Left renal cortex interstitium (tissue), 4 donors: ENCODE measurements around the gene MYPOP. TPM values are rescaled to one million over a fixed set of nuclear protein-coding genes. Genes with fewer than 3 reads are reported as not detected.

Experiments
- polyA plus RNA-seq, 4 donors: library from polyadenylated mRNA; unstranded; fragments of 120-200 nt; gene quantifications; one replicate each; pipeline ENCODE4 v1.2.1, GENCODE V29; 2013; ENCODE audit not compliant: insufficient read length in 4 of 4

The MYPOP gene
- polyA plus RNA-seq, 4 donors = 3.7 to 7.2 (median 5.8) TPM

Other genes starting within 250 kb of the MYPOP start
- 1 to 10 TPM in 2 of 4 donors, under 1 TPM in 2; 0.59 to 1.8 (median 0.89) TPM for gene GIPR, start 234.4 kb downstream of the MYPOP start, polyA plus RNA-seq
- gene SNRPD2, start 210.7 kb downstream of the MYPOP start, polyA plus RNA-seq = 100 to 1,000 TPM; 268 to 441 (median 342) TPM
- gene QPCTL, start 209.9 kb downstream of the MYPOP start, polyA plus RNA-seq = 10 to 100 TPM in 2 of 4 donors, 1 to 10 TPM in 2; 7.2 to 13.5 (median 10.8) TPM
- 10 to 100 TPM; 10.7 to 24.0 (median 20.3) TPM for gene FBXO46, start 171.7 kb downstream of the MYPOP start, polyA plus RNA-seq
- gene MEIOSIN, start 169.2 kb downstream of the MYPOP start, polyA plus RNA-seq = not detected
- gene SIX5, start 133.4 kb downstream of the MYPOP start, polyA plus RNA-seq = 10 to 100 TPM; 13.6 to 38.5 (median 27.7) TPM
- 10 to 100 TPM; 33.4 to 74.4 (median 54.6) TPM for gene DMPK, start 120.1 kb downstream of the MYPOP start, polyA plus RNA-seq
- gene DMWD, start 109.8 kb downstream of the MYPOP start, polyA plus RNA-seq = 10 to 100 TPM; 24.1 to 56.1 (median 39.9) TPM
- gene RSPH6A, start 87.3 kb downstream of the MYPOP start, polyA plus RNA-seq = not detected
- 10 to 100 TPM; 49.5 to 80.1 (median 67.0) TPM for gene SYMPK, start 39.5 kb downstream of the MYPOP start, polyA plus RNA-seq
- under 1 TPM; 0.40 to 0.60 (median 0.50) TPM for gene FOXA3, start 38.3 kb downstream of the MYPOP start, polyA plus RNA-seq
- gene IRF2BP1, start 16.5 kb downstream of the MYPOP start, polyA plus RNA-seq = 10 to 100 TPM; 16.5 to 33.7 (median 25.1) TPM
- not detected for gene NANOS2, start 12.2 kb upstream of the MYPOP start, polyA plus RNA-seq
- gene NOVA2, start 71.3 kb upstream of the MYPOP start, polyA plus RNA-seq = 1 to 10 TPM; 2.8 to 5.3 (median 4.2) TPM
- gene CCDC61, start 92.9 kb upstream of the MYPOP start, polyA plus RNA-seq = 10 to 100 TPM; 10.8 to 17.0 (median 15.3) TPM
- gene PGLYRP1, start 120.4 kb upstream of the MYPOP start, polyA plus RNA-seq = under 1 TPM in 2 of 4 donors, not detected in 2; 0.66 to 0.78 TPM
- gene IGFL4, start 138.4 kb upstream of the MYPOP start, polyA plus RNA-seq = under 1 TPM in 3 of 4 donors, not detected in 1; 0.28 to 0.87 (median 0.61) TPM
- gene IGFL3, start 222.1 kb upstream of the MYPOP start, polyA plus RNA-seq = not detected
- not detected for gene IGFL2, start 245.6 kb upstream of the MYPOP start, polyA plus RNA-seq